Hepatocyte (in vitro differentiated cells): ENCODE data around the gene SPRED2.

ENCODE experiments used
- EZH2 ChIP-seq: fragments of 200-600 bp; sonication (generic); IDR thresholded peaks from 2 replicates; pipeline ENCODE4 v1.6.1; 2016; ENCODE audit warnings: antibody characterized with exemption, mild to moderate bottlenecking, borderline replicate concordance
- EZH2phosphoT487 ChIP-seq: fragments of 200-600 bp; sonication (generic); IDR thresholded peaks from one replicate; pipeline ENCODE4 v1.6.1; 2018; ENCODE audit warnings: antibody characterized with exemption, mild to moderate bottlenecking, low read depth, moderate library complexity; ENCODE audit not compliant: unreplicated experiment, severe bottlenecking
- TF ChIP-seq, protein P1 (sequence below): fragments of 200-600 bp; sonication (generic); IDR thresholded peaks from 2 replicates; pipeline ENCODE4 v1.5.1; 2016; ENCODE audit warnings: antibody characterized with exemption, mild to moderate bottlenecking; ENCODE audit not compliant: poor library complexity

DNA sequence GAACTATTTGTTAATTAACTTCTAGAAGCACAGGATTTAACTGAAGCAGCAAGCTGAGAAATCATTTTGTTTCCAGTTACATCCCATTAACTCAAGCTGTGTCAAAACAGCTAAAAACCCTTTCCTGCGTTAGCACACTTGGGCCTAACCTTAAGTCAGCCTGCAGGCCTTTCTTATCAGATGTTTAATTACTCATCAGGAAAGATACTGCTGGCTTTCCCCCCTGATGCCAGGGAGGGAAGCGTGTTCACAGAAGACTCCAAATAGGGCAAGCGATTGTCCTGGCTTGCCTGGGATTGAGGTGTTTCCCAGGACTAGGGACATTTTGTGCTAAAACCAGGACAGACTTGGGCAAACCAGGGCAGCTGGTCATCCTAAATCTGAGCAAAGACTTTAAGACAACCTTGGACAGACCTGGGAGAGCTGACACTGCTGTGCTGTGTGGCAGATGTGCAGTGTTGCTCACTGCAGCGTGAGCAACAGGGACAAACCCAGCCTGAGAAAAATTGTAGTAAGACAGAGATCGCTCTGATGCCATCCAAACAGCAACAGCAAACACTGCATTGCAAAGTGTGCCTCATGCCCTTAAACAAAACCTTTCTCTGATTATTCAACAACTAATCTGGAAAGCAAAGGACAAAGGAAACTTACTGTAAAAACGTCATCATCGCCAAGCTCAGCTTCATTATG is 100.9 kb downstream of the SPRED2 start:
- TF ChIP-seq, protein P1, sequence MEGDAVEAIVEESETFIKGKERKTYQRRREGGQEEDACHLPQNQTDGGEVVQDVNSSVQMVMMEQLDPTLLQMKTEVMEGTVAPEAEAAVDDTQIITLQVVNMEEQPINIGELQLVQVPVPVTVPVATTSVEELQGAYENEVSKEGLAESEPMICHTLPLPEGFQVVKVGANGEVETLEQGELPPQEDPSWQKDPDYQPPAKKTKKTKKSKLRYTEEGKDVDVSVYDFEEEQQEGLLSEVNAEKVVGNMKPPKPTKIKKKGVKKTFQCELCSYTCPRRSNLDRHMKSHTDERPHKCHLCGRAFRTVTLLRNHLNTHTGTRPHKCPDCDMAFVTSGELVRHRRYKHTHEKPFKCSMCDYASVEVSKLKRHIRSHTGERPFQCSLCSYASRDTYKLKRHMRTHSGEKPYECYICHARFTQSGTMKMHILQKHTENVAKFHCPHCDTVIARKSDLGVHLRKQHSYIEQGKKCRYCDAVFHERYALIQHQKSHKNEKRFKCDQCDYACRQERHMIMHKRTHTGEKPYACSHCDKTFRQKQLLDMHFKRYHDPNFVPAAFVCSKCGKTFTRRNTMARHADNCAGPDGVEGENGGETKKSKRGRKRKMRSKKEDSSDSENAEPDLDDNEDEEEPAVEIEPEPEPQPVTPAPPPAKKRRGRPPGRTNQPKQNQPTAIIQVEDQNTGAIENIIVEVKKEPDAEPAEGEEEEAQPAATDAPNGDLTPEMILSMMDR: no peak
- TF ChIP-seq EZH2phosphoT487: no peak
- no peak for TF ChIP-seq EZH2
